GM23338 (cell line): ENCODE results near the gene PGBD5. TPM values are rescaled to one million over a fixed set of nuclear protein-coding genes. Genes with fewer than 3 reads are reported as not detected.

Source experiments
- ATAC-seq: fragments of 200-7000 bp; cut with Tn5 transposase; 3 replicates; pipeline ENCODE4 v1.9.1; 2020
- DNase-seq: peaks from one replicate; pipeline ENCODE4 v3.0.0-alpha.2; 2015; ENCODE audit warnings: low spot score
- H2AFZ ChIP-seq: fragments of 200-600 bp; sonication (generic); 2 replicates; pipeline ENCODE4 v1.8.0; 2016; ENCODE audit warnings: antibody characterized with exemption, mild to moderate bottlenecking, moderate library complexity
- H3F3A ChIP-seq: fragments of 200-600 bp; sonication (generic); replicated peaks from 2 replicates; pipeline ENCODE4 v1.8.0; 2017; ENCODE audit warnings: antibody characterized with exemption, mixed run types, low read depth
- H3K27ac ChIP-seq: fragments of 200-600 bp; sonication (generic); 2 replicates; pipeline ENCODE4 v1.6.1; 2016; ENCODE audit warnings: low read depth
- H3K27me3 ChIP-seq: fragments of 200-600 bp; sonication (generic); 2 replicates; pipeline ENCODE4 v1.8.0; 2016; ENCODE audit warnings: mild to moderate bottlenecking, mixed run types, moderate library complexity; ENCODE audit not compliant: insufficient read depth
- H3K36me3 ChIP-seq: fragments of 200-600 bp; sonication (generic); 2 replicates; pipeline ENCODE4 v1.8.0; 2016; ENCODE audit warnings: mild to moderate bottlenecking; ENCODE audit not compliant: insufficient read depth
- H3K4me1 ChIP-seq: fragments of 200-600 bp; sonication (generic); 2 replicates; pipeline ENCODE4 v1.8.0; 2016; ENCODE audit warnings: mild to moderate bottlenecking, moderate library complexity; ENCODE audit not compliant: insufficient read depth
- H3K4me2 ChIP-seq: fragments of 200-600 bp; sonication (generic); 2 replicates; pipeline ENCODE4 v1.7.1; 2017; ENCODE audit warnings: mixed run types
- H3K4me3 ChIP-seq: fragments of 200-600 bp; sonication (generic); 2 replicates; pipeline ENCODE4 v1.6.1; 2016; ENCODE audit warnings: mixed run types
- H3K79me2 ChIP-seq: fragments of 200-600 bp; sonication (generic); replicated peaks from 2 replicates; pipeline ENCODE4 v1.8.0; 2017; ENCODE audit warnings: mild to moderate bottlenecking; ENCODE audit not compliant: insufficient read depth
- H3K9me2 ChIP-seq: fragments of 200-600 bp; sonication (generic); 2 replicates; pipeline ENCODE4 v1.8.0; 2017; ENCODE audit not compliant: insufficient read depth
- H4K20me1 ChIP-seq: fragments of 200-600 bp; sonication (generic); replicated peaks from 2 replicates; pipeline ENCODE4 v1.8.0; 2017; ENCODE audit warnings: mild to moderate bottlenecking; ENCODE audit not compliant: insufficient read depth
- H3K27ac Mint-ChIP-seq: 2 replicates; pipeline ENCODE4 v1.8.0; 2020; ENCODE audit warnings: inconsistent platforms, mild to moderate bottlenecking, moderate library complexity, mixed read lengths
- H3K27me3 Mint-ChIP-seq: 3 replicates; pipeline ENCODE4 v1.8.0; 2022; ENCODE audit warnings: low read depth, mild to moderate bottlenecking, moderate library complexity, mixed read lengths, inconsistent platforms; ENCODE audit not compliant: insufficient read depth, poor library complexity
- H3K36me3 Mint-ChIP-seq: 3 replicates; pipeline ENCODE4 v1.8.0; 2021; ENCODE audit warnings: low read depth, mild to moderate bottlenecking, inconsistent platforms, moderate library complexity, mixed read lengths
- H3K4me1 Mint-ChIP-seq: 3 replicates; pipeline ENCODE4 v1.8.0; 2020; ENCODE audit warnings: mild to moderate bottlenecking, inconsistent platforms, mixed read lengths
- H3K4me3 Mint-ChIP-seq: 3 replicates; pipeline ENCODE4 v1.8.0; 2021; ENCODE audit warnings: moderate library complexity, mild to moderate bottlenecking, inconsistent platforms, mixed read lengths
- H3K9me3 Mint-ChIP-seq: 3 replicates; pipeline ENCODE4 v1.8.0; 2020; ENCODE audit warnings: moderate library complexity, mild to moderate bottlenecking, inconsistent platforms, mixed read lengths
- CREB1 ChIP-seq: fragments of 250-450 bp; sonication (Bioruptor Pico); IDR thresholded peaks from 2 replicates; pipeline ENCODE4 v1.5.0; 2020; ENCODE audit warnings: low read depth, mild to moderate bottlenecking, moderate library complexity
- CTCF ChIP-seq, 2 experiments: fragments of 200-600 bp in 1 of 2; sonication (generic) in 1 of 2; conservative IDR thresholded peaks; 2 replicates each; pipeline versions ENCODE4 v1.5.1 to v1.6.1; 2016 to 2017; ENCODE audit warnings: antibody characterized with exemption in 2 of 2, low read depth in 2 of 2, mild to moderate bottlenecking in 2 of 2, moderate library complexity in 1 of 2
- ETS1 ChIP-seq: IDR thresholded peaks from 2 replicates; pipeline ENCODE4 v1.6.1; 2016; ENCODE audit warnings: antibody characterized with exemption
- EZH2 ChIP-seq: fragments of 200-600 bp; sonication (generic); IDR thresholded peaks from one replicate; pipeline ENCODE4 v1.8.0; 2017; ENCODE audit warnings: antibody characterized with exemption, mild to moderate bottlenecking, low read depth; ENCODE audit not compliant: unreplicated experiment
- EZH2phosphoT487 ChIP-seq: fragments of 200-600 bp; sonication (generic); IDR thresholded peaks from one replicate; pipeline ENCODE4 v1.8.1; 2018; ENCODE audit warnings: antibody characterized with exemption; ENCODE audit not compliant: unreplicated experiment
- JUNB ChIP-seq: IDR thresholded peaks from one replicate; pipeline ENCODE4 v1.6.1; 2016; ENCODE audit warnings: antibody characterized with exemption; ENCODE audit not compliant: unreplicated experiment
- NANOG ChIP-seq: IDR thresholded peaks from 2 replicates; pipeline ENCODE4 v1.6.1; 2016; ENCODE audit warnings: antibody characterized with exemption, borderline replicate concordance
- POLR2AphosphoS5 ChIP-seq: IDR thresholded peaks from 2 replicates; pipeline ENCODE4 v1.6.1; 2016; ENCODE audit warnings: antibody characterized with exemption, low read depth
- REST ChIP-seq: IDR thresholded peaks from one replicate; pipeline ENCODE4 v1.6.1; 2018; ENCODE audit warnings: antibody characterized with exemption; ENCODE audit not compliant: unreplicated experiment
- STAT1 ChIP-seq: IDR thresholded peaks from one replicate; pipeline ENCODE4 v1.6.1; 2016; ENCODE audit warnings: antibody characterized with exemption; ENCODE audit not compliant: unreplicated experiment
- ZNF114 ChIP-seq: fragments of 250-450 bp; sonication (Bioruptor Pico); IDR thresholded peaks from 2 replicates; pipeline ENCODE4 v1.5.0; 2020; ENCODE audit warnings: mild to moderate bottlenecking, moderate library complexity
- ZNF331 ChIP-seq: fragments of 250-450 bp; sonication (Bioruptor Pico); IDR thresholded peaks from 2 replicates; pipeline ENCODE4 v1.5.0; 2020; ENCODE audit warnings: low read depth, mild to moderate bottlenecking, moderate library complexity
- ZNF462 ChIP-seq: fragments of 250-450 bp; sonication (Bioruptor Pico); IDR thresholded peaks from 2 replicates; pipeline ENCODE4 v1.5.0; 2020; ENCODE audit warnings: mild to moderate bottlenecking, moderate library complexity
- polyA plus RNA-seq: library from polyadenylated mRNA; unstranded; fragments of >200 nt; fragmentation: Nextera tagmentation; extraction: Ambion mirVana; gene quantifications from 2 replicates; pipeline ENCODE4 v1.2.1, GENCODE V29; 2016
- total RNA-seq: library from RNA; depleted of rRNA; stranded (reverse); fragments of >200 nt; shearing (Covaris generic); gene quantifications from 2 replicates; pipeline ENCODE4 v1.2.3, GENCODE V29; 2014

The PGBD5 gene
- total and polyA plus RNA-seq, 2 experiments from 2014 or later: 3.4 to 16.6 TPM

- no peaks in the 10 kb centered on the region for H3K27me3 ChIP-seq
- H3K9me2 ChIP-seq: no peaks in the 10 kb centered on the region
- H3K79me2 ChIP-seq: no peaks in the 10 kb centered on the region
- H3K9me3 Mint-ChIP-seq: no peaks in the 10 kb centered on the region
- H3K4me3 ChIP-seq: no peak overlapping the region
- ATAC-seq (no peak), DNase-seq (no peak)
- H3K36me3 ChIP-seq: peaks cover 4% of the 10 kb centered on the region; the same call in 1 of the 2 replicates
- peaks cover 8% of the 10 kb centered on the region; the same call in 1 of the 2 replicates for H3K4me1 ChIP-seq
- H3K27ac ChIP-seq: no peak overlapping the region
- no peaks in the 10 kb centered on the region; the same call in 1 of the 2 replicates for H4K20me1 ChIP-seq
- H3K36me3 Mint-ChIP-seq: peaks cover 43% of the 10 kb centered on the region
- no peak overlapping the region for H3K27ac Mint-ChIP-seq
- H3K4me3 Mint-ChIP-seq: no peak overlapping the region
- no peak for TF ChIP-seq ZNF462 (CRISPR knock-in tag)
- TF ChIP-seq STAT1: no peak
- TF ChIP-seq ZNF114: no peak
- no peak for TF ChIP-seq ZNF331 (CRISPR knock-in tag)
- no peak for TF ChIP-seq CTCF (conservative IDR thresholded peaks at IDR 0.05; ENCODE audit: low read depth in 2 of 2)
- TF ChIP-seq REST: no peak
- no peak for TF ChIP-seq EZH2phosphoT487
- no peak for TF ChIP-seq NANOG
- no peak for TF ChIP-seq CREB1 (CRISPR knock-in tag)
- no peak for TF ChIP-seq POLR2AphosphoS5
- no peak for TF ChIP-seq EZH2
- TF ChIP-seq JUNB: no peak
- no peak for TF ChIP-seq ETS1
- H3K4me2 ChIP-seq: no peak overlapping the region
- no peak overlapping the region for H2AFZ ChIP-seq
- H3K27me3 Mint-ChIP-seq: peaks cover 6% of the 10 kb centered on the region
- peaks cover 16% of the 10 kb centered on the region for H3K4me1 Mint-ChIP-seq
- no peaks in the 10 kb centered on the region for H3F3A ChIP-seq
These were observed 91.7 kb downstream of the PGBD5 start for GRCh38 chr1:230334447-230334837.
